CD4-positive, alpha-beta T cell (primary cell): ENCODE measurements around the gene SLC39A9. TPM values are rescaled to one million over a fixed set of nuclear protein-coding genes. Genes with fewer than 3 reads are reported as not detected.

ENCODE experiments used
- ATAC-seq: fragments of 200-7000 bp; cut with Tn5 transposase; one replicate; pipeline ENCODE4 v1.10.0; 2022; ENCODE audit warnings: mild to moderate bottlenecking; ENCODE audit not compliant: poor library complexity
- CTCF ChIA-PET: fragments of 350-600 bp; sonication (Branson Sonifier 250); formaldehyde crosslinking; loops from one replicate; lab custom pipeline; 2021; ENCODE audit warnings: antibody characterized with exemption, inconsistent platforms; lab: Charles Lee
- POLR2A ChIA-PET: fragments of 350-600 bp; sonication (Branson Sonifier 250); formaldehyde crosslinking; loops from one replicate; lab custom pipeline; 2021; ENCODE audit warnings: antibody characterized with exemption, inconsistent platforms; lab: Charles Lee
- DNase-seq, 14 experiments: peaks; one replicate each; pipeline ENCODE4 v3.0.0-alpha.2; 2013 to 2020; ENCODE audit warnings: mixed read lengths in 2 of 14
- H3K27ac ChIP-seq, 2 donors: one replicate each; pipeline versions ENCODE4 v1.5.1 to v1.7.0; 2013; ENCODE audit warnings: low read length in 2 of 2, low read depth in 1 of 2, mild to moderate bottlenecking in 1 of 2
- H3K27me3 ChIP-seq, 2 experiments: 1 replicate in 1 of 2; 2 replicates in 1 of 2; pipeline versions ENCODE4 v1.6.1 to v1.7.0; 2013; ENCODE audit warnings: low read length in 2 of 2, control low read depth in 1 of 2, mild to moderate bottlenecking in 1 of 2, moderate library complexity in 1 of 2; ENCODE audit not compliant: insufficient read depth in 2 of 2, control insufficient read depth in 1 of 2
- H3K36me3 ChIP-seq: one replicate; pipeline ENCODE4 v1.6.1; 2013; ENCODE audit warnings: low read length, control low read depth; ENCODE audit not compliant: insufficient read depth
- H3K4me1 ChIP-seq: one replicate; pipeline ENCODE4 v1.6.1; 2013; ENCODE audit warnings: low read length, control low read depth; ENCODE audit not compliant: insufficient read depth
- H3K4me3 ChIP-seq: one replicate; pipeline ENCODE4 v1.5.1; 2013; ENCODE audit warnings: mild to moderate bottlenecking, low read length, moderate library complexity
- H3K9me3 ChIP-seq, 2 experiments: 1 replicate in 1 of 2; 2 replicates in 1 of 2; pipeline versions ENCODE4 v1.6.1 to v1.7.0; 2013; ENCODE audit warnings: low read length in 2 of 2, mild to moderate bottlenecking in 2 of 2, control low read depth in 1 of 2, moderate library complexity in 1 of 2; ENCODE audit not compliant: control insufficient read depth in 1 of 2, insufficient read depth in 1 of 2
- H3K27ac Mint-ChIP-seq: one replicate; pipeline ENCODE4 v1.8.0; 2020; ENCODE audit warnings: mixed read lengths
- H3K27me3 Mint-ChIP-seq: one replicate; pipeline ENCODE4 v1.8.0; 2021; ENCODE audit warnings: mixed read lengths
- H3K36me3 Mint-ChIP-seq: one replicate; pipeline ENCODE4 v1.8.0; 2021; ENCODE audit warnings: low read depth, mixed read lengths
- H3K4me1 Mint-ChIP-seq: one replicate; pipeline ENCODE4 v1.8.0; 2021; ENCODE audit warnings: low read depth, mixed read lengths
- H3K4me3 Mint-ChIP-seq: one replicate; pipeline ENCODE4 v1.8.0; 2020; ENCODE audit warnings: mild to moderate bottlenecking, mixed read lengths
- H3K9me3 Mint-ChIP-seq: one replicate; pipeline ENCODE4 v1.8.0; 2020; ENCODE audit warnings: mixed read lengths
- intact Hi-C, 2 experiments: fragments of 100-400 bp; cut with DNase I in 1 of 2; cut with micrococcal nuclease in 1 of 2; formaldehyde crosslinking; loops; one replicate each; pipeline versions ENCODE4 v1.15.1 to v1.9.0; 2023 to 2025; cut with DNase I, micrococcal nuclease
- total RNA-seq, 174 experiments: library from RNA in 2 of 174; stranded (reverse) in 2 of 174; gene quantifications; one replicate each; pipeline ENCODE4 v1.2.3 and lab custom pipeline; 2021 to 2026
- TF ChIP-seq, protein P1 (sequence below): fragments of 200-600 bp; IDR thresholded peaks from one replicate; pipeline ENCODE4 v1.8.0; 2022; ENCODE audit warnings: antibody characterized with exemption, mild to moderate bottlenecking

Gene SLC39A9
- total RNA-seq, 2 experiments from 2014 or later, result 19.5 to 20.5 TPM

DNA sequence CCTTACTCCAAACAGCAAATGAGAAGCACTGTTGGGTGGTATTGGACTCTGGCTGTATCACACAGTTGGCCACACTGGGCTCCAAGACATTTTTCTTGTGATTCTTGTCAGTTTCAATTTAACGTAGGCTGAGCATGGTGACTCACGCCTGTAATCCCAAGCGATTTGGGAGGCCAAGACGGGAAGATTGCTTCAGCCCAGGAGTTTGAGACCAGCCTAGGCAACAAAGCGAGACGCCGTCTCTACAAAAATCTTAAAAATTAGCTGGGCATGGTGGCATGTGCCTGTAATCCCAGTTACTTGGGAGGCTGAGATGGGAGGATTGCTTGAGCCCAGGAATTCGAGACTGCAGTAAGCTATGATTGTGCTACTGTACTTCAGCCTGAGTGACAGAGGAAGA lies 50.7 kb downstream of the SLC39A9 start:
- Histone ChIP-seq H3K9me3 (no peaks in the 10 kb centered on the region), H3K27me3 (no peaks in the 10 kb centered on the region), H3K4me3 (no peak overlapping the region), H3K36me3 (peaks cover 13% of the 10 kb centered on the region), H3K27ac (no peak overlapping the region), H3K4me1 (no peaks in the 10 kb centered on the region)
- Mint-ChIP-seq H3K4me1 (no peaks in the 10 kb centered on the region), H3K9me3 (no peaks in the 10 kb centered on the region), H3K27ac (no peak overlapping the region), H3K27me3 (no peaks in the 10 kb centered on the region), H3K36me3 (peaks cover 46% of the 10 kb centered on the region), H3K4me3 (no peak overlapping the region)
- DNase-seq (no peak), ATAC-seq (no peak)
- TF ChIP-seq, protein P1, sequence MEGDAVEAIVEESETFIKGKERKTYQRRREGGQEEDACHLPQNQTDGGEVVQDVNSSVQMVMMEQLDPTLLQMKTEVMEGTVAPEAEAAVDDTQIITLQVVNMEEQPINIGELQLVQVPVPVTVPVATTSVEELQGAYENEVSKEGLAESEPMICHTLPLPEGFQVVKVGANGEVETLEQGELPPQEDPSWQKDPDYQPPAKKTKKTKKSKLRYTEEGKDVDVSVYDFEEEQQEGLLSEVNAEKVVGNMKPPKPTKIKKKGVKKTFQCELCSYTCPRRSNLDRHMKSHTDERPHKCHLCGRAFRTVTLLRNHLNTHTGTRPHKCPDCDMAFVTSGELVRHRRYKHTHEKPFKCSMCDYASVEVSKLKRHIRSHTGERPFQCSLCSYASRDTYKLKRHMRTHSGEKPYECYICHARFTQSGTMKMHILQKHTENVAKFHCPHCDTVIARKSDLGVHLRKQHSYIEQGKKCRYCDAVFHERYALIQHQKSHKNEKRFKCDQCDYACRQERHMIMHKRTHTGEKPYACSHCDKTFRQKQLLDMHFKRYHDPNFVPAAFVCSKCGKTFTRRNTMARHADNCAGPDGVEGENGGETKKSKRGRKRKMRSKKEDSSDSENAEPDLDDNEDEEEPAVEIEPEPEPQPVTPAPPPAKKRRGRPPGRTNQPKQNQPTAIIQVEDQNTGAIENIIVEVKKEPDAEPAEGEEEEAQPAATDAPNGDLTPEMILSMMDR, result no peak
- ChIA-PET POLR2A (no interaction called here), CTCF (interaction anchor here (1.4 kb wide), 1 partner anchor 10 kb away, joined by 3 read pairs; no protein-coding TSS in a partner anchor)
- intact Hi-C loops, result no loop called here

DNA sequence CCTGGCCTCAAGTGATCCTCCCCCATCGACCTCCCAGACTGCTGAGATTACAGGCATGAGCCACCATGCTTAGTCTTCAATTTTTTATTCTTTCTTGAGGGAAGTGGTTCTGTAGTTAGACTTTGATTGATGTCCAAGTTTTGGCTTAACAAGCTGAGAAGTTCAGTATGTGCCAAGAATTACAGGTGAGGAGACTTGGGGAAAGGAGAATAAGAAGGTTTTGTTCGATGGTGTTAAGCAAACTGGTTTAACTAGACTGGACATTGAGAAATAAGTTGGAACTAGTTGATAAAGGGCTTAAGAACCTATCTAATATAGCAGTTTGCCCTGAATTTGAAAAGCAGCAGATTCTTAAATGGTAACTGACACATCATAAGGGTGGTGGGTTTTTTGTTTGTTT lies 53.4 kb downstream of the SLC39A9 start:
- no peaks in the 10 kb centered on the region for H3K9me3 Mint-ChIP-seq
- Histone ChIP-seq H3K36me3 (peaks cover 25% of the 10 kb centered on the region), H3K4me1 (no peaks in the 10 kb centered on the region), H3K27ac (no peak overlapping the region), H3K27me3 (no peaks in the 10 kb centered on the region), H3K4me3 (no peak overlapping the region), H3K9me3 (no peaks in the 10 kb centered on the region)
- H3K4me3 Mint-ChIP-seq, result no peak overlapping the region
- ATAC-seq, result no peak
- no peaks in the 10 kb centered on the region for H3K27me3 Mint-ChIP-seq
- no peak overlapping the region for H3K27ac Mint-ChIP-seq
- DNase-seq, result no peak
- peaks cover 49% of the 10 kb centered on the region for H3K36me3 Mint-ChIP-seq
- TF ChIP-seq, protein P1, result no peak
- ChIA-PET POLR2A (no interaction called here), CTCF (no interaction called here)
- intact Hi-C loops, result no loop called here
- no peaks in the 10 kb centered on the region for H3K4me1 Mint-ChIP-seq

DNA sequence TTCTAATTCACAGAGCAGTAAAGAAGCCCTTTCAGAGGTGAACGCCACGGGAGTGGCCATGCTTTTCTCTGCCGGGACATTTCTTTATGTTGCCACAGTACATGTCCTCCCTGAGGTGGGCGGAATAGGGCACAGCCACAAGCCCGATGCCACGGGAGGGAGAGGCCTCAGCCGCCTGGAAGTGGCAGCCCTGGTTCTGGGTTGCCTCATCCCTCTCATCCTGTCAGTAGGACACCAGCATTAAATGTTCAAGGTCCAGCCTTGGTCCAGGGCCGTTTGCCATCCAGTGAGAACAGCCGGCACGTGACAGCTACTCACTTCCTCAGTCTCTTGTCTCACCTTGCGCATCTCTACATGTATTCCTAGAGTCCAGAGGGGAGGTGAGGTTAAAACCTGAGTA lies 59.9 kb downstream of the SLC39A9 start:
- Histone ChIP-seq H3K4me3 (no peak overlapping the region), H3K27ac (no peak overlapping the region), H3K4me1 (no peaks in the 10 kb centered on the region), H3K36me3 (peaks cover 46% of the 10 kb centered on the region), H3K9me3 (no peaks in the 10 kb centered on the region), H3K27me3 (no peaks in the 10 kb centered on the region)
- Mint-ChIP-seq H3K9me3 (no peaks in the 10 kb centered on the region), H3K27ac (no peak overlapping the region), H3K4me3 (no peak overlapping the region), H3K27me3 (no peaks in the 10 kb centered on the region), H3K36me3 (peaks cover 87% of the 10 kb centered on the region), H3K4me1 (no peaks in the 10 kb centered on the region)
- POLR2A ChIA-PET, result no interaction called here
- ATAC-seq (no peak), DNase-seq (no peak)
- intact Hi-C loops, result loop anchor here in 1 of 2 experiments (2.0 kb wide), 1 partner anchor 328 kb away; no protein-coding TSS in a partner anchor
- TF ChIP-seq, protein P1, result no peak
- CTCF ChIA-PET, result interaction anchor here (1.3 kb wide), 1 partner anchor 12 kb away, joined by 6 read pairs; no protein-coding TSS in a partner anchor
